PC-3 (cell line): ENCODE measurements around the gene TNFSF9. TPM values are rescaled to one million over a fixed set of nuclear protein-coding genes. Genes with fewer than 3 reads are reported as not detected.
"Not testable (repeated sequence)": the region's sequence is repeated elsewhere in the genome, so short reads cannot be mapped to it uniquely, and the experiment has no call there.

Experiments
- ATAC-seq: fragments of 200-7000 bp; cut with Tn5 transposase; 2 replicates; pipeline ENCODE4 v1.9.1; 2020; ENCODE audit warnings: mild to moderate bottlenecking, moderate library complexity
- BruUV-seq: library from RNA; stranded (reverse); fragments of 400-500 nt; replicated peaks from 2 replicates; lab custom pipeline; 2021; lab: Mats Ljungman, UMichigan
- CTCF ChIA-PET: fragments of 300-600 bp; sonication (Branson Sonifier 250); formaldehyde crosslinking; loops from one replicate; lab custom pipeline; 2022; ENCODE audit warnings: antibody characterized with exemption; lab: Charles Lee
- POLR2A ChIA-PET: fragments of 300-600 bp; sonication (Branson Sonifier 250); formaldehyde crosslinking; loops from one replicate; lab custom pipeline; 2022; ENCODE audit warnings: antibody characterized with exemption; ENCODE audit not compliant: unreplicated experiment; lab: Charles Lee
- DNase-seq: peaks from one replicate; pipeline ENCODE4 v3.0.0-alpha.2; 2015
- H2AFZ ChIP-seq: fragments of 300-600 bp; sonication (generic); 2 replicates; pipeline ENCODE4 v1.6.0; 2016; ENCODE audit warnings: antibody characterized with exemption, low read length
- H3F3A ChIP-seq: fragments of 300-600 bp; sonication (generic); one replicate; pipeline ENCODE4 v1.6.0; 2017; ENCODE audit warnings: antibody characterized with exemption, low read length, control low read depth, mild to moderate bottlenecking; ENCODE audit not compliant: unreplicated experiment
- H3K27ac ChIP-seq: fragments of 300-600 bp; sonication (generic); 2 replicates; pipeline ENCODE4 v1.5.1; 2016; ENCODE audit warnings: mild to moderate bottlenecking, low read length
- H3K27me3 ChIP-seq: fragments of 300-600 bp; sonication (generic); 2 replicates; pipeline ENCODE4 v1.6.1; 2016; ENCODE audit warnings: low read length, mixed read lengths
- H3K36me3 ChIP-seq: fragments of 300-600 bp; sonication (generic); 2 replicates; pipeline ENCODE4 v1.6.1; 2016; ENCODE audit warnings: low read depth, mixed run types, low read length, mixed read lengths
- H3K4me1 ChIP-seq: fragments of 300-600 bp; sonication (generic); 2 replicates; pipeline ENCODE4 v1.5.1; 2016; ENCODE audit warnings: low read length; ENCODE audit not compliant: insufficient read depth
- H3K4me2 ChIP-seq: fragments of 300-600 bp; sonication (generic); 2 replicates; pipeline ENCODE4 v1.6.0; 2016; ENCODE audit warnings: low read length
- H3K4me3 ChIP-seq: fragments of 300-600 bp; sonication (generic); 2 replicates; pipeline ENCODE4 v1.5.1; 2016; ENCODE audit warnings: mild to moderate bottlenecking, low read length, mixed read lengths
- H3K79me2 ChIP-seq: fragments of 300-600 bp; sonication (generic); 2 replicates; pipeline ENCODE4 v1.6.1; 2017; ENCODE audit warnings: low read length, mixed read lengths
- H3K9ac ChIP-seq: fragments of 300-600 bp; sonication (generic); 2 replicates; pipeline ENCODE4 v1.6.0; 2016; ENCODE audit warnings: mild to moderate bottlenecking, low read length
- H3K9me2 ChIP-seq: fragments of 300-600 bp; sonication (generic); replicated peaks from 2 replicates; pipeline ENCODE4 v1.6.1; 2016; ENCODE audit warnings: mixed run types, low read length, mixed read lengths
- H3K9me3 ChIP-seq: fragments of 300-600 bp; sonication (generic); 2 replicates; pipeline ENCODE4 v1.6.1; 2016; ENCODE audit warnings: low read length, mixed read lengths
- H4K20me1 ChIP-seq: fragments of 300-600 bp; sonication (generic); 2 replicates; pipeline ENCODE4 v1.6.1; 2016; ENCODE audit warnings: low read length, mixed read lengths
- CTCF ChIP-seq: fragments of 300-600 bp; sonication (generic); conservative IDR thresholded peaks from 2 replicates; pipeline ENCODE4 v1.5.1; 2017; ENCODE audit warnings: antibody characterized with exemption, low read depth, mild to moderate bottlenecking, low read length
- EZH2 ChIP-seq: fragments of 300-600 bp; sonication (generic); IDR thresholded peaks from one replicate; pipeline ENCODE4 v1.6.1; 2017; ENCODE audit warnings: antibody characterized with exemption, mild to moderate bottlenecking, low read length; ENCODE audit not compliant: unreplicated experiment
- EZH2phosphoT487 ChIP-seq: fragments of 300-600 bp; sonication (generic); IDR thresholded peaks from 2 replicates; pipeline ENCODE4 v1.6.1; 2018; ENCODE audit warnings: mild to moderate bottlenecking, antibody characterized with exemption, low read length, borderline replicate concordance
- intact Hi-C: fragments of 100-400 bp; cut with micrococcal nuclease; formaldehyde crosslinking; loops from 2 replicates; pipeline ENCODE4 v1.9.0; 2023
- total RNA-seq: library from RNA; depleted of rRNA; stranded (reverse); fragments of >200 nt; gene quantifications from 2 replicates; pipeline ENCODE4 v1.2.3, GENCODE V29; 2014

TNFSF9 gene
- total RNA-seq, 1 experiment from 2014 or later = 9.6 TPM

DNA sequence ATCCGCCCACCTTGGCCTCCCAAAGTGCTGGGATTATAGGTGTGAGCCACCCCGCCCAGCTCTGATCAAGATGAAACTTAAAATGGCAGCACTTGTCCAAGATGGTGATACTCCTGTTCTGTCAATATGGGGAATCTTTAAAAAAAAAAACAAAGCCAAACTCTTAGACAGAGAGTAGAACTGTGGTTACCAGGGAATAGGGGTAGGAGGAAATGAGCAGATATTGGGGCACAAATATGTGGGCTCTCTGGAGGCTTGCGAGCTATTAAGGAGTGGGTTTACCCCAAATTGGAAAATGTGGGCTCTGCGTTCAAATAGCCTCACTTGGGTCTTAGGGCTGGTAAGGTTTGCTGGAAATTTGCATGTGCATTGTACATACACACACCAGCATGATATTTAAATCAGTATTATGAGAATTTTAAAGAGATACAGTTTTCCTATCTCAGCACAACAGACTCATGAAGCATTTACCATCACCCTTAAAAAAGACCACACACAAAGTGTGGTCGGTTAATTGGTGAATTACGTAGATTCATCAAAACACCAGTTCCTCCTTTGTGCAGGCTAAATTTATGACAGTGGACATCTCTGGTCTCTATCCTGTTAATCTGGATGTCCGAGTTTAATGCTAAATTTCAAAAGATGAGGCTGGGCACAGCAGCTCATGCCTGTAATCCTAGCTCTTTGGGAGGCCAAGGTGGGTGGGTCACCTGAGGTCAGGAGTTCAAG is 48.8 kb downstream of the TNFSF9 start:
- Histone ChIP-seq H2AFZ (no peak overlapping the region), H3K27me3 (no peaks in the 10 kb centered on the region), H3K9me3 (no peaks in the 10 kb centered on the region), H3K4me2 (no peak overlapping the region), H3K9me2 (no peaks in the 10 kb centered on the region), H3K27ac (no peak overlapping the region), H4K20me1 (no peaks in the 10 kb centered on the region), H3K4me3 (no peak overlapping the region), H3F3A (no peaks in the 10 kb centered on the region), H3K36me3 (no peaks in the 10 kb centered on the region), H3K79me2 (no peaks in the 10 kb centered on the region), H3K4me1 (peaks cover 8% of the 10 kb centered on the region; the same call in 1 of the 2 replicates), H3K9ac (no peak overlapping the region)
- ChIA-PET POLR2A (no interaction called here), CTCF (no interaction called here)
- DNase-seq (no peak), ATAC-seq (no peak)
- intact Hi-C loops = loop anchor here (2.0 kb wide), 1 partner anchor 63 kb away; no protein-coding TSS in a partner anchor
- BruUV-seq = no TSS peak
- TF ChIP-seq EZH2 (no peak), EZH2phosphoT487 (no peak), CTCF (no peak)

DNA sequence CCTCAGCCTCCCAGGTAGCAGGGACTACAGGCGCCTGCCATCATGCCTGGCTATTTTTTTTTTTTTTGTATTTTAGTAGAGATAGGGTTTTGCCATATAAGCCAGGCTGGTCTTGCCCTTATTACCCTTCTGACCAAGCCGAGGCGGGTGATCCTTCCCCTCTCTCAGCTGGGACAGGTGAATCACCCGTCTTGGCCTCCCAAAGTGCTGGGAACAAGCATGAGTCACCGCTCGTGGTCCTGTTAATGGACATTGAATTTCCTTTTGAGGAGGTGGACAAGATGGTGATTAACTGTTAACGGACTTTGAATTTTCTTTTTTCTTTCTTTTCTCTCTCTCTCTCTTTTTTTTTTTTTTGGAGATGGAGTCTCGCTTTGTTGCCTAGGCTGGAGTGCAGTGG is 49.5 kb downstream of the TNFSF9 start:
- Histone ChIP-seq H2AFZ (no peak overlapping the region), H3K9ac (no peak overlapping the region), H3K9me2 (no peaks in the 10 kb centered on the region), H3K36me3 (no peaks in the 10 kb centered on the region), H3K79me2 (no peaks in the 10 kb centered on the region), H3K4me2 (no peak overlapping the region), H3F3A (no peaks in the 10 kb centered on the region), H3K4me3 (no peak overlapping the region), H3K27me3 (no peaks in the 10 kb centered on the region), H3K9me3 (no peaks in the 10 kb centered on the region), H4K20me1 (no peaks in the 10 kb centered on the region), H3K27ac (no peak overlapping the region), H3K4me1 (peaks cover 8% of the 10 kb centered on the region; the same call in 1 of the 2 replicates)
- CTCF ChIA-PET = no interaction called here
- peak; percentile 99 for ATAC-seq
- peak; percentile 91 for DNase-seq
- POLR2A ChIA-PET = no interaction called here
- intact Hi-C loops = loop anchor here (2.0 kb wide), 1 partner anchor 64 kb away; no protein-coding TSS in a partner anchor
- no peak for TF ChIP-seq EZH2phosphoT487
- TF ChIP-seq CTCF = no peak
- TF ChIP-seq EZH2 = no peak
- BruUV-seq = no TSS peak

- H3K27ac ChIP-seq, H3F3A ChIP-seq, H3K4me3 ChIP-seq, POLR2A ChIA-PET, intact Hi-C loops, ATAC-seq, H3K4me2 ChIP-seq, H4K20me1 ChIP-seq, H3K9me2 ChIP-seq, H3K79me2 ChIP-seq, BruUV-seq, H2AFZ ChIP-seq, H3K9me3 ChIP-seq, H3K4me1 ChIP-seq, H3K36me3 ChIP-seq, H3K9ac ChIP-seq: not testable (repeated sequence)
- peak; percentile 45 for DNase-seq
- peaks cover 20% of the 10 kb centered on the region for H3K27me3 ChIP-seq
- CTCF ChIA-PET = interaction anchor here (0.7 kb wide), 1 partner anchor 67 kb away, joined by 7 read pairs; no protein-coding TSS in a partner anchor
Measured at GRCh38 chr19:6582515-6583484, 52.0 kb downstream of the TNFSF9 start.
